Anterior cingulate cortex (tissue), 58 donors: ENCODE data around the gene FAM222A.

Source experiments
- DNase-seq, 58 donors: peaks; one replicate each; lab custom pipeline; 2025; lab: John Stamatoyannopoulos, UW

The FAM222A gene

DNA sequence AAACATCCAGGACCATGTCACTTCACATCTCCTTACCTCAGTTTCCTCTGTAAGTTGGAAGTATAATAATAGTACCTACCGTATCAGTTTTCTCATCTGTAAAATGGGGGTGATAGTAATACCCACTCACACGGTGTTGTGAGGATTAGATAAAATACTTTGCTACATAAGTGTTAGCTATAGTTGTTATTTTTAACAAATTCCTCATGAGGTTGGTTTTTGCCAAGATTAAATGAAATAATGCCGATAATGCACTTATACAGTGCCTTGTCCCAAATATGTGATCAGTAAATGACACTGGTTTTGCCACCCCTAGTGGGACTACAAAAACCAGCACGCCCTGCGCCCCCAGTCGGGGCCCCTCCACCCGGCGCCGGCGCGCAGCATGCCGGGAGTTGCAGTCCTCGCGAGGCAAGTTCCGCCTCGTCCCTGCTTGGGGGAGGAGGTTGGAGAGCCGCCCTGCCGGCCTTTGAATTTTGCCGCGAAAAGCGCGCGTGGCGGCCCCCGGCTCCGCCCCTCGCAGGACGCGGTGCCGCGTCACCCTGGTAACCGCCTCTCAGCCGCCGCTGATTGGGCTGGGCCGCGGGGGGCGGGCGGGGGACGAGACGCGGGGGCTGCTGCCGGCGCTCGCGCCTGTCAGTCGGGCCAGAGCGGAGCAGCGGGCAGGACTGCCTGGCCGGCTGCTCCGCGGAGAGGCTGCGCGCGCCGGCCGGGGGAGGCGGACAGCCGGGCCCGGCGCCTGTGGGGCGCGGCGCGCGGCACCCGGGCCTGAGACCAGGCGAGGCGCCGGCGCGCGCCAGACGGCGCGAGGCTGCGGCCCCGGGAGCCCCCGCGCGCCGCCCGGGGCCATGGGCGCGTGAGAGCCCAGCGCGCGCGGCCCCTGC lies at the start of gene FAM222A:
TSS of gene FAM222A (plus strand) at position 639 of the 884 bp plus-strand sequence. CDS start 30,322 bp downstream, outside the sequence.
- DNase-seq, result peak; percentile 71 to 99 (median 97)

DNA sequence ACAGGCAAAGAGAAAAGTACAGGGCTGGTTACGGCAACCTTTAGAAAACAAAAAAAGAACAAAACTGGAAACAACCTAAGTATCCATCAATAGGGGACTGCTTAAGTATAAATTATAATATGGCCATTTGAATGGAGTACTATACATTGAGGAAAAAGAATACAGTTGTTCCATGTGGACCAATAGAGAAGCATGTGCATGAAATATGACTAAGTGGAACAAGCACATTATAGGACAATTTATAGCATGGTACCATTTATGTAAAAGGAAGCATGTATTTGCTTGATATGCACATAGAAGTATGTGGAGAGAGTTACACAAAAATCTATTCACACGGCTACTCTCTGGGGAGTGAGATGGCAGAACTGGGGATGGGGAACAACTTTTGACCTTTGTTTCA lies 49.2 kb upstream of the FAM222A start:
- no peak for DNase-seq

DNA sequence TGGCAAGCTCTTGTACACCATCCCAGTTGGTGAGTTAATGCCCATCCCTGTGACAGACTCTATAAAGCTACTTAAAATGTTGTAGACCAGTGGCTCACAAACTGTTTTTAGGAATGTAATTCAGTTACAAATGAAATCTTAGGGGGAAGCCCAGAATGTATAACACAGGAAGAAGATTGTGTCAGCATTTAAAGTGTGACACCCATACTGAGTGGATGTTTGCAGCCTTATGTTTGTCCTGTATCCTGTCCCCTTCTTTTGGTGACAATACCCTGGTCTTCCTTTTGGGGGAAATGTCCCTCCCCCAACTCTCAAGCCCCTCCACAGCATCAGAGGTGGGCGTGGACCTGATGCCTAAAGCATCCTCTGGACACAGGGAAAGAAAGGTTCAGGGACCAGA lies 47.6 kb upstream of the FAM222A start:
- no peak for DNase-seq

DNA sequence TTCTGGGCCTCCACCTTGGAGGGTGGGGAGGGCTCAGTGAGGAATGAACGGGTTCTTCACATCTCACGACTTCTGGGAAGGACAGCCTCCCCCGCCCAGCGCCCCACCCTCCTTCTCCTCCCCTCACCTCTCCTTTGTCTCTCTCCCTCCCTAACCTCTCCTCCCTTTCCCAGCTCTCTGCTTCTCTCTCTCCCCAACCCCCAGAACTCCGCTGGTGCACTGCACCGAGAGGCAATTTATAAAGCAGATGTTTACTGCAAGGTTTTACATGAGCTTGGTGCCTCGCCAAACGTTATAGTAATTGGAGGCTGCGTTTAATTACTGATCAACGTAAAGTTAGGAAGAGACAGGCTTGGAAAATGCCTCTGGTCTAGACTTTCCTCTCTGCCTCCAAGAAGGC lies 42.9 kb upstream of the FAM222A start:
- DNase-seq, result no peak

DNA sequence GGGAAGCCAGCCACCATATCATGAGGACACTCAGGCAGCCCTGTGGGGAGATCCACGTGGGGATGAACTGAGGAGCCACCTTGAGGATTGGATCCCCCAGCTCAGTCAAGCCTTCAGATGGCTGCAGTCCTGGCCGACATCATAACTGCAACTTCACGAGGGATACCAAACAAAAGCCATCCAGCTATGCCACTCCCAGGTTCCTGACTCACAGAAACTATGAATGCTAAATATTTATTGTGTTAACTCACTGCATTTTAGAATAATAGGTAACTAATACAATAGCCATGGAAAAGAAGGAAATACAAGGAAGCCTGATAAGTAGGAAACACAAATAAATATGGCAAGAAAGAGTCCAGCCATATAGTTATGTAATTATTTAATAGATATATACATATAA lies 42.1 kb upstream of the FAM222A start:
- DNase-seq, result no peak

DNA sequence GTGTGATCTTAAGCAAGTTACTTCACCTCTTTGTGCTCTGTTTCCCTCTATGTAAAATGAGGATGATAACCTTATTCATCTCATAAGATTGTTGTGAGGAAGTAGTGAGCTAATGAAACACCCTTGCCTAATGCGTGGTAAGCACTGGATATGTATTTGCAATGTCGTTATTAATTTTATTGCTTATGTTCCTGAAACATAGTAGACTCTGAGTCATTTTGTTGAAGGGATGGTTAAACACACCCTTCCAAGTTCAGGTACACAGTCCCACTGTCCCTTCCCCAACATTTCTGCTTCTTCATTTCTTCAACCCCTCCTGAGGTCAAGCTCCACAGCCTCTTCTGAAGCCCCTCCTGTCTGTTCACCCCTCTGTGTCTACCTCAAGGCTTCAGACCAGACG lies 40.2 kb upstream of the FAM222A start:
- no peak for DNase-seq

DNA sequence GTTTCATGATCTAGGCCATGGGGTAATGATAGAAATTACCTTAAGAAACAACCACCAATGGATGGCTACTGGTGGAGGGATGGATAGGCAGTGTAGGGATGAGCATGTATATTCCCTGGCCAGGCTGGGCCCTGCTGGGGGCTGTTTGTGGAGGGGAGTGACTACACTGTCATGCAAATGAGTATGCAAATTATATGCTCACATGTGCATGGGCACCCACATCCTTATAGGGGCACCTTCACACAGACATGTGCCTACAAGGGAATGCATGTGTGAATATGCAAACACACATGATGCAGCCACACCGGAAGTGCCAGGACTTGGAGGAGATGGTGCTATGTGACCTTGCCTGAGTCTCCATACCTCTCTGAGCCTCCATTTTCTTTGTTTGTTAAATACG lies 39.7 kb upstream of the FAM222A start:
- DNase-seq, result no peak

DNA sequence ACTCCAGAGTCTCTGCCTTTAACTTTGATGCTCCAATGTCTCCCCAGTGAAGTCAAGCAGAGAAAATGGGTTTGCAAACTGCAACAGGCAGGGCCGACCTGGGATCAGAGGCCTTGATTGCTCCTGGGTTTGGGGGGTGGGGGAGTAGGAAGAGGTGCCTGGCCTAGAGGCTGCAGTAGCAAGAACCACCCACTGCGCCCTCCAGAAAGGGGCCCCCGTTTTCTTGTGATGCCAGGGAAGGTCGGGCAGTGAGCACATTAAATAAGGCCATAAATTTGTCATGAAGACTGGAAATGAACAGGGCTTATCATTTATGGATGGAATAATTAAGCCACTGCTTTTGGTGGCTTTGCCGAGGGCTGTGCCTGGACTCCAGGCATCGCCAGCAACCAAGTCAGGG lies 38.2 kb upstream of the FAM222A start:
- no peak for DNase-seq

DNA sequence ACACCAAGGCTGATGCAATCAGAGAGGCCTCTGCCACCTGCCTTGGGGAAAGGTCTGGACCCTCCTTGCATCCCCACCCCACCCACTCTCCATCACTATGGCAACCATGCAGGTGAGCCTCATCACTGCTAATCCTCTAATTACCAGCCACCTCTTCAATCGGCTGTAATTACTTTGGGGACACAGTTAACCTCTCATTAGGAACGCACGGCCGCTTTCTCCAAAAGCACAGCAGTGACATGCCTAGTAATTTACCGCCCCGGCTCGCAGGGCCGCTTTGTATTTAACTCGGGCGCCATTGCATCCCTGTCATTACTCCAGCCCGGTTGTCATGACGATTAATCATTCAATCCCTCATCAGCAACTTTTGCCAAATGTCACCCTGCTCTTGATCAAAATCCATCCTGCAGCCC lies 36.3 kb upstream of the FAM222A start:
- peak in 6 of 58 donors; percentile 4 to 46 (median 10) for DNase-seq

DNA sequence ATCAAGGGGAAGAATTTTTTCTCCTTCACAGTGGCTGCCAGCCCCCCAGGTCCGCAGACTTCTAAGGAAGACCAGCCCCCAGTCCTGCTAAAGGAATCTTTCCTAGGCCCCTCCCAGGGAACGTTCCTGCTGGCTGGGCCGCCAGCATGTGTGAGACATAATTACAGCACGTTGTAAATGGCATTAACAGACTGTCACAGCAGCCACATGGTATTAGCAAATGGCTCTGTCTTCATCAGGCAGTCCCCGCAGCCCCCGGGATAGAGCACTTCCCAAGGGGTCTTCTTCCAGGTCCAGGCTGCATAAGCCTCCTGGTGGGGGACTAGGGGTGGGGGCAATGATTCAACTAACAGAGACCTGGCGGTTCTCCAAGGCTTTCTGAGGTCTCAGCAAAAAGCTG lies 34.9 kb upstream of the FAM222A start:
- DNase-seq, result no peak

DNA sequence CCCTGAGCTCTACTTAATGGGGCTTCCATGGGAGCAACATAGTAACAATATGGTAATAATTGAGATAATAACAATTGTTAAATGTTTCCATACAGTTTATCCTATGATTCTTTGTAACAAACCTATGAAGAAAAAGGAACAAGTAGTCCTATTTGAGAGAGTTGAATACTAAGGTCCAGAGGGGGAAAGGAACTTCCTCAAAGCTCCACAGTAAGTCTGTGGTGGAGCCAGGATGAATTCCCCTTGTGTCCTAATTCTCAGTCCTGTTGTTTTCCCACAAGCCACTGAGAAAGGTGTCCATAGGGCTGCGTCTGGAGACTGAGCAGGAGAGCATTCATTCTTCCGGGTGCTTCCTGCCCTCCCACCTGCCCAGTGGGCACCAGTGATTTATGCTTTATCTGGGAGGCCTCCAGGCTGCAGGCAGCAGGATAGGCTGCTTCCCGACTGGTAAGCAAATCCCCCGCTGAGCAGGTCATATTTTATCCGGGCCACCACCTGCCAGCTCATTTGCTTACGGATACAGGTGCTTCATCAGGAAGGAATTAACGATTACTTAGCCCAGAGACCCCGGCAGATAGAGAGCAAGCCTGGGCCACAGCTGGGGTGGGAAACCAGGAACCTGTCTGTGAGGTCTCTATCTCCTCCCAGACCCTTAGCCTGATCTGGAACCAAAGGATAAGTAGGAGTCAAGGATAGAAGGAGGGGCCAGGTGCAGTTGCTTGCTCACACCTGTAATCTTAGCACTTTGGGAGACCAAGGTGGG lies 33.9 kb upstream of the FAM222A start:
- no peak for DNase-seq

DNA sequence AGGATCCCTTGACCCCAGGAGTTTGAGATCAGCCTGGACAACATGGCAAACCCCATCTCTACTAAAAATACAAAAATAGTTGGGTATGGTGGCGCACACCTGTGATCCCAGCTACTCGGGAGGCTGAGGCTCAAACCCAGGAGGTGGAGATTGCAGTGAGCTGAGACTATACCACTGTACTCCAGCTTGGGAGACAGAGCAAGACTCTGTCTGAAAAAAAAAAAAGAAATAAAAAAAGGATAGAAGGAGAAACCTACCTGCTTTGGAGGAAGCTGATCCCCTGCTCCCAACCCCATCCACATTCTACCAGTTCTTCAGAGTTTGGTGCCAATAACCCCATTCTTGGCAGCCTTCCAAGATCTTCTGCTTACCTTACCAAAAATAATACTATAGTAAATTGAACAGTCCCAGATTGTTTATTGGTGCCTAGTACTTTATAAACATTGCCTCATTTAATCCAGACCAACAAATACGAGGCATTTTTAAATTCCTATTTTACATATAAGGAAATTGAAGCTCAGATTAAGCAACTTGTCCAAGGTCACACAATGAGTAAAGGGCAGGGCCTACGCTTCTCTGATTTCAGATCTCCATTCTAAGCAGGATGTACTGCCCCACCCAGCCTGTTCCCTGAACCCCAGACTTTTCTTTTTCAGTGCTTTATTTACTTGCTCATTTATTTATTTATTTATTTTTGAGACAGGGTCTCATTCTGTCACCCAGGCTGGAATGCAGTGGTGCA lies 33.2 kb upstream of the FAM222A start:
- DNase-seq, result no peak

DNA sequence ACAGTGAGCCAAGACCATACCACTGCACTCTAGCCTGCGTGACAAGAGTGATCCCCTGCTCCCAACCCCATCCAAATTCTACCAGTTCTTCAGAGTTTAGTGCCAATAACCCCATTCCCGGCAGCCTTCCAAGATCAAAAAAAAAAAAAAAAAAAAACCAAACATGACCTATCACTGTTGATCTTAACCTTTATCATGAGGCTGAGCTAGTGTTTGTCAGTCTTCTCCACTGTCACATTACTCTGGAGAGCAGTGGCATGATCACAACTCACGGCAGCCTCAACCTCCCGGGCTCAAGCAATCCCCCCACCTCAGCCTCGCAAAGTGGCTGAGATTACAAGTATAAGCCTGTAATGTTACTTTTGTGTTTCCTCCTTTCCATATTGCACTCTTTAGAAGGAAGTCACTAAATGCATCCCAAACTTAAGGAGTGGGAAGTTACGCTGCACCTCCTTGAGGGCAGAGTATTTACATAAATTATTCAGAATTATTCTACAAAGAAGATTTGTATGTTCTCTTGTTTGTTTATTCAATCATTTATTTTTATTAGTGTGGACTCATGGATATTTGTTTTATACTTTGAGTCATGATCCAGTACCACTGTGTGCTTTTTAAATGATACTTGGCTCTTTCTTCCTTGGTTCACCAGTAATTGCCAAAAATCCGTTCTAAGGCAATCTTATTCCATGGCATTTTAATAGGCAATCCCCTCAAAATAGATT lies 31.5 kb upstream of the FAM222A start:
- no peak for DNase-seq

DNA sequence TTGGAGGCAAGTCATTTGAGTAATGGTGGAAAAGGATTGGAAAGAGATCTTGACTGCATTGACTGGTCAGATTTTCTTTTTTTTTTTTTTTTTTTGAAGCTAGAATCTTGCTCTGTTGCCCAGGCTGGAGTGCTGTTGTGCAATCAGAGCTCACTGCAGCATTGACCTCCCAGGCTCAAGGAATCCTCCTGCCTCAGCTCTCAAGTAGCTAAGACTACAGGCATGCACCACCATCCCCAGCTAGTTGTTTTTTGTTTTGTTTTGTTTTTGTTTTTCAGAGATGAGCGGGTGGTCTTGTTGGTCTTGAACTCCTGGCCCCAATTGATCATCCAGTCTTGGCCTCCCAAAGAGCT lies 30.9 kb upstream of the FAM222A start:
- no peak for DNase-seq

DNA sequence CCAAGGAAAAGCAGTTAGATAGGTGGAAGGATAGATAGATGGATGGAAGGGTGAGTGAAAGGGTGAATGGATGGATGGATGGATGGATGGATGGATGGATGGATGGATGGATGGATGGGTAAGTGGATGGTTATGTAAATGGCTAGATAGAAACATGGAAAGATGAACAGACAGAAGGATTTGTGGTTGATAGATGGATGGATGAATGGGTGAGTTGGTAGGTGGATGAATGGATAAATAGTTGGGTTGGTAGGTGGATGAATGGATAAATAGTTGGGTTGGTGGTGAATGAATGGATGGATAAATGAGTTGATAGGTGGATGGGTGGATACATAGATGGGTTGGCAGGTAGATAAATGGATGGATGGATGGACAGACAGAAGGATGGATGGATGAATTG lies 30.3 kb upstream of the FAM222A start:
- DNase-seq, result no peak

DNA sequence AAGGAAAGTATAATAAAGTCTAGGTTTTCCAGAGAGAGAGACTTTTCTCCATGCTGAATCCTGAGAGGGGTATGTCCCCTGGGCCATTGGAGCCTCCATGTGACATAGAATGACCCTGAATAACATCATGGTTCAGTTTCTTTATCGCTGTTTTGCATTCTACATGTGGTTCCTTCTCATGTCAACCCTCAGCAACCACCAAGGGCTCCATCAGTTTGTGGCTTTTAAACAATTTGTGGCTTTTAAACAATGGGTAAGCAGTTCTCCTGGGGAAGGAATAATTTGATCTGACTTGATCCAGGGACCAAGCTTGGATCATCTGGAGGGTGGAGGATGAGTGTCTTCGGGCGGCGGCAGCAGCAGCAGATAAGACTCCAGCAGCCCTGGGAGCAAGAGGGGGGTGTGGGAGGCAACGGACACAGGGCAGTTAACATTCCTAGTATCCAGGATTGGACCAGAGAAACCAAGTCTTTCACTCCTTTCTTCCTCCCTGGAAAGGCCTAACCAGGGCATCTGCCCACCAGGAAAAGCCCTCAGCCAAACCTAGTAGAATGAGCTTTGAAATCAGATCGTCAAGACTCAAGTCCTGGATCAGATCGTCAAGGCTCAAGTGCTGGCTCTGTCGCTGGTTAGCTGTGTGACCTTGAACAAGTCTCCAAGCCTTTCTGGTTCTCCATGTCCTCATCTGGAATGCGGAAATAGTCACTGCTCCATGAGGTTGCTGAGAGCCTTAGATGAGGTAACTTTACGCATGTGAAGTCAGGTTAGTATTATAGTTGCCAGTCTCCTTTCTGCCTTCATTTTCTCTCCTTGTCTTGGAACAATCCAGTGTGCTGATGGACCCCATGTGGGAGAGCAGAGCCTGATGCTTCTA lies 27.8 kb upstream of the FAM222A start:
- no peak for DNase-seq

DNA sequence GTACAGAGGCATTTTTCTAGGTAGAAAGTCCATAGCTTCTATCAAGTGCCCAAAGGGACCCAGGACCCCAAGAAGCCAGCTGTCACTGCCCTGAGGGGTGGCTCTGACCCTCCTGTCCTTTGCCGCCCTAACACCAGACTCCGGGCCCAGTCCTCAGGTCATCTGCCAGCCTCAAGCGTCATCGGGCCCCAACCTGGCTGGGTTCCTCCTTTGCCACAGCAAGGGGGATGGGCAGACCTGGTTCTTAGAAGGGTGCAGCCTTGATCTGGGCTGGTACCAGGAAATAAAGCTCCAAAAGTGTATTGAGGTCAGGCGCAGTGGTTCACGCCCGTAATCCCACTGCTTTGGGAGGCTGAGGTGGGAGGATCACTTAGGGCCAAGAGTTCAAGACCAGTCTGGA lies 27.1 kb upstream of the FAM222A start:
- no peak for DNase-seq

DNA sequence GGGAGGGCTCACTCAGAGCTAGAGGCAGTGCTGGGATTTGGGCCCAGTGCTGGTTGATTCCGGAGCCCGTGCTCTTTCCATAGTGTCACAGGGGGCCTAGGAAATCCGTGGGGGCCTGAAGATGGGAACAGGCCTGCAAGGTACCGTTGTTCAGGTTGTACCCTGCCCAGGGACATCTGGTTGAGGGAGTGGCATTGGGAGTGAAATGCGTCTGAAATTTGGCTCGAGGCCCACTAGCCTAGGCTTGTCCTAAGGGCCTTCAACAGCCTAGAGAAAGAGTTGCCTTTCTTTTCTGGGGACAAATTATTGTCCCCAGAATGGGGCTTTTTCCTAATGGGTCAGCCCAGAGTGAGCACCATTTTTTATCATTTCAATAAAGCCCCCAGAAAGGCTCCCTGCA lies 26.4 kb upstream of the FAM222A start:
- no peak for DNase-seq

DNA sequence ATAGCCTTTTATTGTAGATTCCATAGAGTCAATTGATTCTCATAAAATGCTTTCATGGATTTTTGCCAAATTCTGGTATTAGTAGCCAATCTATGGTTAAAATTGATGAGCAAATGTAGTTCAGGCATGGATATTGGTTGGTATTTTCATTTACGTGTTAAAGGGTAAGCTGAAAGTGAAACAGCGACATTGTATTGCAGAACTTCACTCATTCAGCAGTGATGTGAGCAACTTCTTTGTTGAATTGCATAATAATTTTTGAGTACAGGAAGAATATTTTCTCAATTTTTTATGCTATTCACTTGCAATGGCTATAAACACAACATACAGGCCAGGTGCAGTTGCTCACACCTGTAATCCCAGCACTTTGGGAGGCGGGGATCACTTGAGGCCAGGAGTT lies 24.2 kb upstream of the FAM222A start:
- DNase-seq, result no peak

DNA sequence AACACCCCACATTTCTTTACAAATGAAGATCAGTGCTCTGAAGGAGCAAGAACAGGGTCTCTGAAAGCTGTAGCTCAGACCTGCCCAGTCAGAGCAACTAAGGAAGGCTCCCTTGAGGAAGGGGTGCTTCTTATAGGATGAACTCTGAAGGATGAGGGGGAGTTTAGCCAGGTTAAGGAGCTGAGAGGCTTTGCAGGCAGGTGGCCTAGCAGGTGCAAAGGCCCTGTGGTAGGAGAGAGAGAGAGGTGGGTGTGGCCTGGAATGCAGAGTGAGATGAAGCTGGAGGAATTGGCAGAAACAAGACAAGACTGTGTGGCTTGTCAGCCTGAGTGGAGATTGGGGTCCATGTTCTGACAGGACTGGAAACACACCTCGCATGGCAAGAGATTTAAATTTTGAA lies 20.5 kb upstream of the FAM222A start:
- DNase-seq, result no peak
